Measurements from ENCODE around the gene MOGAT1. TPM values are rescaled to one million over a fixed set of nuclear protein-coding genes. Genes with fewer than 3 reads are reported as not detected.

Gene MOGAT1
- total RNA-seq, 1 experiment from 2014 or later = not detected

DNA sequence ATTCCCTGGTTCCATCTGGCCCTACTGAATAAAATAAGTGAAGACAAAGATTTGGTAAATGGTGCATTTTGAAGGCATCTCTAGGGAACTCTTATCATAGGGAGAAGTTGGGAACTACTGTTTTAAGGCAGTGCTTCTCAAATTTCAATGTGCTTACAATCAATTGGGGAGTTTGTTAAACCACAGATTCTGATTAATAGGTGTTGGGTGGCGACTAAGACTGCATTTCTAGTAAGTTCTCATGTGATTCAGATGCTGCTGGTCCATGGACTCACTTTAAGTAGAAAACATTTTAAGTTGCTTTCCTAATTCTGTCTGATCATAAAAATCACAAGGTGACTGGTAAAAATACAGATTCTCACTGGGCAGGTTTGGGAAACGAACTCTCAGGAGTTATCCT lies 30.1 kb upstream of the MOGAT1 start:
- no peak for DNase-seq (ENCODE audit: low spot score)

DNA sequence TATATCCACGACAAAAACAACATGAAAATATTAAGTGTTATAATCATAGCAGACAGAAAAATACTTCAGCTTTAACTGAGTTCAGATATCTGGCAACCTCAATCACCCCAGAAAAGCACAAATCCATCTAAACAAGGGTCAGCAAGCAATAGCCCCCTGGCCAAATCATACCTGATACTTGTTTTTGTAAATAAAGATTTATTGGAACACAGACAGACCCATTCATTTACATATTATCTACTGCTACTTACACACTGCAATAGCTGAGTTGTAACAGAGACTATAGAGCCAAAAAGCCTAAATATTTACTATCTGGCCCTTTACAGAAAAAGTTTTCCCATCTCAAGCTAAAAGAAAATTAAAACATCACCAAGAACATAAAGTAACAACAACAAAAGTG lies 28.3 kb upstream of the MOGAT1 start:
- H3K4me3 ChIP-seq (ENCODE audit: low read depth, low read length, poor library complexity, severe bottlenecking) = no peak overlapping the region
- H3K36me3 ChIP-seq (ENCODE audit: insufficient read depth, low read length, poor library complexity, severe bottlenecking) = peaks cover 83% of the 10 kb centered on the region
- ChIA-PET POLR2A (ENCODE audit: low non-redundant PET) (no interaction called here), CTCF (no interaction called here)
- DNase-seq (ENCODE audit: low spot score) = no peak
- H3K27me3 ChIP-seq (replicated peaks; ENCODE audit: insufficient read depth, low read depth, low read length, poor library complexity) = no peaks in the 10 kb centered on the region
- no peak for TF ChIP-seq EZH2 (IDR thresholded peaks at IDR 0.05; ENCODE audit: borderline replicate concordance, low read depth, low read length, poor library complexity, severe bottlenecking)
- TF ChIP-seq, protein P1, sequence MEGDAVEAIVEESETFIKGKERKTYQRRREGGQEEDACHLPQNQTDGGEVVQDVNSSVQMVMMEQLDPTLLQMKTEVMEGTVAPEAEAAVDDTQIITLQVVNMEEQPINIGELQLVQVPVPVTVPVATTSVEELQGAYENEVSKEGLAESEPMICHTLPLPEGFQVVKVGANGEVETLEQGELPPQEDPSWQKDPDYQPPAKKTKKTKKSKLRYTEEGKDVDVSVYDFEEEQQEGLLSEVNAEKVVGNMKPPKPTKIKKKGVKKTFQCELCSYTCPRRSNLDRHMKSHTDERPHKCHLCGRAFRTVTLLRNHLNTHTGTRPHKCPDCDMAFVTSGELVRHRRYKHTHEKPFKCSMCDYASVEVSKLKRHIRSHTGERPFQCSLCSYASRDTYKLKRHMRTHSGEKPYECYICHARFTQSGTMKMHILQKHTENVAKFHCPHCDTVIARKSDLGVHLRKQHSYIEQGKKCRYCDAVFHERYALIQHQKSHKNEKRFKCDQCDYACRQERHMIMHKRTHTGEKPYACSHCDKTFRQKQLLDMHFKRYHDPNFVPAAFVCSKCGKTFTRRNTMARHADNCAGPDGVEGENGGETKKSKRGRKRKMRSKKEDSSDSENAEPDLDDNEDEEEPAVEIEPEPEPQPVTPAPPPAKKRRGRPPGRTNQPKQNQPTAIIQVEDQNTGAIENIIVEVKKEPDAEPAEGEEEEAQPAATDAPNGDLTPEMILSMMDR (conservative IDR thresholded peaks at IDR 0.05; ENCODE audit: low read depth, low read length) = no peak
- H3K4me1 ChIP-seq (ENCODE audit: insufficient read depth, low read length, poor library complexity, severe bottlenecking) = no peaks in the 10 kb centered on the region
- intact Hi-C loops (cut with micrococcal nuclease; ENCODE audit: unreplicated experiment) = no loop called here
- no peaks in the 10 kb centered on the region for H3K9me3 ChIP-seq (ENCODE audit: low read depth, low read length, poor library complexity, severe bottlenecking)
- BruUV-seq (replicated peaks) = no TSS peak
- no peak overlapping the region for H3K27ac ChIP-seq (ENCODE audit: low read depth, low read length, poor library complexity, severe bottlenecking)

More for the DNA sequence above, 30.1 kb upstream of the MOGAT1 start:
- no peak for TF ChIP-seq EZH2 (IDR thresholded peaks at IDR 0.05; ENCODE audit: borderline replicate concordance, low read depth, low read length, poor library complexity, severe bottlenecking)
- TF ChIP-seq, protein P1 (conservative IDR thresholded peaks at IDR 0.05; ENCODE audit: low read depth, low read length) = no peak
- Histone ChIP-seq H3K4me3 (ENCODE audit: low read depth, low read length, poor library complexity, severe bottlenecking) (no peak overlapping the region), H3K27me3 (replicated peaks; ENCODE audit: insufficient read depth, low read depth, low read length, poor library complexity) (no peaks in the 10 kb centered on the region), H3K36me3 (ENCODE audit: insufficient read depth, low read length, poor library complexity, severe bottlenecking) (peaks cover 85% of the 10 kb centered on the region), H3K9me3 (ENCODE audit: low read depth, low read length, poor library complexity, severe bottlenecking) (no peaks in the 10 kb centered on the region), H3K27ac (ENCODE audit: low read depth, low read length, poor library complexity, severe bottlenecking) (no peak overlapping the region), H3K4me1 (ENCODE audit: insufficient read depth, low read length, poor library complexity, severe bottlenecking) (no peaks in the 10 kb centered on the region)
- no TSS peak for BruUV-seq (replicated peaks)
- ChIA-PET POLR2A (ENCODE audit: low non-redundant PET) (no interaction called here), CTCF (no interaction called here)
- intact Hi-C loops (cut with micrococcal nuclease; ENCODE audit: unreplicated experiment) = no loop called here

DNA sequence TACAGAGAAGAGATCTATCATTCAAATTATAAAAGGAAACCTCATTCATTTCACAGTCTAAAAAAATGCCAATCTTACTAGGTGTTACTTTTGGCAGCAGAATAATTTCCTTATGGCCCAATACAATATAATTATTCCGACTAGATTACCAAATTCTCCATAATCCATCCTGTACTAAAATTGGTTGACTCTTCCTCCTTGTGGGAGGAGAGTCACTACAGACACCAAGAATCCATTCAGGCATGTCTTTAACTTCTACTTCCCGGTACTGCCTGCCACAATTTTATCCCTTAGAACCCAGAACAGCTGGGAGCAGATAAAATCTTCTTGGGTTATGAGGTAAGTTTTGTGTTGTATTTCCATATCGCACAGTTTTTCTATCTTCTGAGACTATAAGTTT lies 25.4 kb upstream of the MOGAT1 start:
- BruUV-seq (replicated peaks) = no TSS peak
- no peaks in the 10 kb centered on the region for H3K4me1 ChIP-seq (ENCODE audit: insufficient read depth, low read length, poor library complexity, severe bottlenecking)
- ChIA-PET POLR2A (ENCODE audit: low non-redundant PET) (no interaction called here), CTCF (no interaction called here)
- TF ChIP-seq, protein P1 (conservative IDR thresholded peaks at IDR 0.05; ENCODE audit: low read depth, low read length) = no peak
- TF ChIP-seq EZH2 (IDR thresholded peaks at IDR 0.05; ENCODE audit: borderline replicate concordance, low read depth, low read length, poor library complexity, severe bottlenecking) = no peak
- no peak for DNase-seq (ENCODE audit: low spot score)
- no peak overlapping the region for H3K27ac ChIP-seq (ENCODE audit: low read depth, low read length, poor library complexity, severe bottlenecking)
- H3K4me3 ChIP-seq (ENCODE audit: low read depth, low read length, poor library complexity, severe bottlenecking) = no peak overlapping the region
- H3K36me3 ChIP-seq (ENCODE audit: insufficient read depth, low read length, poor library complexity, severe bottlenecking) = peaks cover 61% of the 10 kb centered on the region
- no peaks in the 10 kb centered on the region for H3K27me3 ChIP-seq (replicated peaks; ENCODE audit: insufficient read depth, low read depth, low read length, poor library complexity)
- intact Hi-C loops (cut with micrococcal nuclease; ENCODE audit: unreplicated experiment) = no loop called here
- H3K9me3 ChIP-seq (ENCODE audit: low read depth, low read length, poor library complexity, severe bottlenecking) = no peaks in the 10 kb centered on the region

Data from A673 (cell line).